Measurements from ENCODE around the gene GALP.
"Not testable (repeated sequence)": the region's sequence is repeated elsewhere in the genome, so short reads cannot be mapped to it uniquely, and the experiment has no call there.

DNA sequence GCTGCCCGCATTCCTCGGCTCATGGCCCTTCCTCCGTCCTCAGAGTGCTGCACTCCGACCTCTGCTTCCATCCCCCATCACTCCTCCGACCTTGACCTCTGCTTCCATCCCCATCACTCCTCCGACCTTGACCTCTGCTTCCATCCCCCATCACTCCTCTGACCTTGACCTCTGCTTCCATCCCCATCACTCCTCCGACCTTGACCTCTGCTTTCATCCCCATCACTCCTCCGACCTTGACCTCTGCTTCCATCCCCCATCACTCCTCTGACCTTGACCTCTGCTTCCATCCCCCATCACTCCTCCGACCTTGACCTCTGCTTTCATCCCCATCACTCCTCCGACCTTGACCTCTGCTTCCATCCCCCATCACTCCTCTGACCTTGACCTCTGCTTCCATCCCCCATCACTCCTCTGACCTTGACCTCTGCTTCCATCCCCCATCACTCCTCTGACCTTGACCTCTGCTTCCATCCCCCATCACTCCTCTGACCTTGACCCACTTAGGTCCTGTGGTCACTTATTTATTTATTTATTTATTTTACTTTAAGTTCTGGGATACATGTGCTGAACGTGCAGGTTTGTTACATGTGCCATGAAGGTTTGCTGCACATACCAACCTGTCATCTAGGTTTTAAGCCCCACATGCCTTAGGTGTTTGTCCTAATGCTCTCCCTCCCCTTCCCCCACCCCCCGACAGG, 26.7 kb upstream of the GALP start:
- TF ChIP-seq, protein P1, sequence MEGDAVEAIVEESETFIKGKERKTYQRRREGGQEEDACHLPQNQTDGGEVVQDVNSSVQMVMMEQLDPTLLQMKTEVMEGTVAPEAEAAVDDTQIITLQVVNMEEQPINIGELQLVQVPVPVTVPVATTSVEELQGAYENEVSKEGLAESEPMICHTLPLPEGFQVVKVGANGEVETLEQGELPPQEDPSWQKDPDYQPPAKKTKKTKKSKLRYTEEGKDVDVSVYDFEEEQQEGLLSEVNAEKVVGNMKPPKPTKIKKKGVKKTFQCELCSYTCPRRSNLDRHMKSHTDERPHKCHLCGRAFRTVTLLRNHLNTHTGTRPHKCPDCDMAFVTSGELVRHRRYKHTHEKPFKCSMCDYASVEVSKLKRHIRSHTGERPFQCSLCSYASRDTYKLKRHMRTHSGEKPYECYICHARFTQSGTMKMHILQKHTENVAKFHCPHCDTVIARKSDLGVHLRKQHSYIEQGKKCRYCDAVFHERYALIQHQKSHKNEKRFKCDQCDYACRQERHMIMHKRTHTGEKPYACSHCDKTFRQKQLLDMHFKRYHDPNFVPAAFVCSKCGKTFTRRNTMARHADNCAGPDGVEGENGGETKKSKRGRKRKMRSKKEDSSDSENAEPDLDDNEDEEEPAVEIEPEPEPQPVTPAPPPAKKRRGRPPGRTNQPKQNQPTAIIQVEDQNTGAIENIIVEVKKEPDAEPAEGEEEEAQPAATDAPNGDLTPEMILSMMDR (IDR thresholded peaks at IDR 0.05 in 8 of 11, conservative IDR thresholded peaks at IDR 0.05 in 3 of 11): not testable (repeated sequence)
- not testable (repeated sequence) for TF ChIP-seq POLR2A (IDR thresholded peaks at IDR 0.05)

All from spleen (tissue), 7 donors.